HPDE6-E6E7 (cell line): ENCODE results near the gene LEP.

Source experiments
- DNase-seq: peaks from one replicate; pipeline ENCODE4 v3.0.0; 2011; ENCODE audit warnings: missing footprints; ENCODE audit errors: extremely low spot score

LEP gene

DNA sequence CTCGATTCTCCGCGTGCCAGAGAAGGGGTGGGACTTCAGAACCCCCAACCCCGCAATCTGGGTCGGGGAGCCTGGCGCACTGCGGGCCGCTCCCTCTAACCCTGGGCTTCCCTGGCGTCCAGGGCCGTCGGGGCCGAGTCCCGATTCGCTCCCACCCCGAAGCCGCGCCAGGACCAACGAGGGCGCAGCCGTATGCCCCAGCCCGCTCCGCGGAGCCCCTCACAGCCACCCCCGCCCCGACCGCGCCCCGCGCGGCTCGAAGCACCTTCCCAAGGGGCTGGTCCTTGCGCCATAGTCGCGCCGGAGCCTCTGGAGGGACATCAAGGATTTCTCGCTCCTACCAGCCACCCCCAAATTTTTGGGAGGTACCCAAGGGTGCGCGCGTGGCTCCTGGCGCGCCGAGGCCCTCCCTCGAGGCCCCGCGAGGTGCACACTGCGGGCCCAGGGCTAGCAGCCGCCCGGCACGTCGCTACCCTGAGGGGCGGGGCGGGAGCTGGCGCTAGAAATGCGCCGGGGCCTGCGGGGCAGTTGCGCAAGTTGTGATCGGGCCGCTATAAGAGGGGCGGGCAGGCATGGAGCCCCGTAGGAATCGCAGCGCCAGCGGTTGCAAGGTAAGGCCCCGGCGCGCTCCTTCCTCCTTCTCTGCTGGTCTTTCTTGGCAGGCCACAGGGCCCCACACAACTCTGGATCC, at the start of gene LEP:
Gene LEP, plus strand, starts transcription at position 583 of the 691 bp plus-strand sequence. CDS start 10,741 bp downstream, outside the sequence.
- DNase-seq: no peak

DNA sequence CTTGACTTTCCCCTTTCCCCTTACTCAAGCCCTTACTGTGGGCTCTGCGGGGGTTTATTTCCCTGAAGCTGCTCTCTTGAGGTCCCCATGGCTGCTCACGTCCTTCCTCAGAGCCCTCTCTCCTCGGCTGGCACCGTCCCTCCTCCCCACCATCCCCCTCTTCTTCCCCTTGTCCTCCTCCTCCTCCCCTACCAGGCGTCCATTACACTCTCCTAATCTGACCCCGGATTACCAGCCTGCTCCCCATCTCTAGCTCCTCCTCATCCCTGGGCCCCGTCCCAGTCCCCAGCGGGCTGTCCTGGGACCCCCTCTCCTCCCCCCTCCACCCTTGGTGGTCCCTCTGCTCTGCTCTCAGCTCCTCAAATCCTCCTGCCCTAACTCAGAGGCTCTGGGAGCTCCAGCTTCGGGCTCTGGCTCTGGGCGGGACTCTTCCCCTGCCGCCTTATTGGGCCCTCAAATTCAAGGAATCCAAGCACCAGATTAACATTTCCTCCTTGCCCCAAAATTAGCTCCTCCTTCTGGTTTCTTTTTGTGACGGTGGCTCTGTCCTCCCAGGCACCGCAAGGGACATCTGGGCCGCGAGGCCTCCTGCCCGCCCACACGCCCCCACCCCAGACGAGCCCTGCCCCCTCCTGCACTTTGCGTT, 48.5 kb upstream of the LEP start:
- no peak for DNase-seq

DNA sequence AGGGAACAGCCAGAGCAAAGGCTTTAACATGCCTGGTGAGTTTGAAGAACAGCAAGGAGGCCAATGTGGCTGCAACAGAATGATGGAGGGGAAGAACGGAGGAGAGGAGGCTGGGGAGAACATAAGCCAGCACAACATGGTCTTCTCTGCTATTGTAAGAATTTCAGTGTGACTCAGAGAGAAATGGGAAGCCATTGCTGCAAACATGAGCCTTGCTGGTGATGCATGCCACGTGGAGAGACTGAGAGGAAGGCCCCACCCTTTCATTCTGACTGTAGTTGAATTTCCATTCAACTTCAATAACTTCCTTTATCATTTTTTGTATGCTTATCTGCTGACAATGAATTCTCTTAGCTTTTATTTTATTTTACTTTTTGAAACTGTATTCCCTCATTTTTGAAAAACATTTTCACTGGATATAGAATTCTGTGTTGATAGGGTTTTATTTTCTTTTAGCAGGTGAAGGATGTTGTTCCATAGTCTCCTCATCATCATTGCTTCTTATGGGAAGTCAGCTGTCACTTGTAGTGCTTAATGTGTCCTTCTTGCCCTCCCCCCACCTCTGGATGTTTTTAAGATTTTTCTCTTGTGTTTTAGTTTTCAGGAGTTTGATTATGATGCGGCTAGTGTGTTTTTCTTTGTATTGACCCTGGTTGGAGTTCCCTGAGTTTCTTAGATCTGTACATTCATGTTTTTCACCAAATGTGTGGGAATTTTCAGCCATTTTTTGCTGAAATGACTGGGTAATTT, 46.4 kb upstream of the LEP start:
- no peak for DNase-seq

DNA sequence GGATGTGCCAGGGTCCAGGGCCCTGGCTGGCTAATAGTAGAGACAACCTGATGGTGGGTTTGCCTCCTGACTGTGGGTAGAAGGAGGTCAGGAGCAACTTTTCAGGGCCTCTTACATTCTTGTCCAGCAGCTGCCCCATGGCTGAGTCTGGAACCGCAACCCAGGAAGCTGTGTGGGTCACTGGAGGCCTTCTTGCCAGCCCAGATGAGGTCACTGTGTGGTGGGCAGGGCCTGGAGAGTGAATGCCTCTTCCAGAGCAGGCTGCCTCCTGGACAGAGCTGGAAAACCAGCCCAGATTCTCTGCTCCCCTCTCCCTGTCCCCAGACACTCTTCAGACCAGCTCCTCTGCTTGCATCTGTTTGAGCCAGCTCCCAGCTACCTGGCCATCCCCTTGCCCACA, 43.5 kb upstream of the LEP start:
- DNase-seq: no peak

DNA sequence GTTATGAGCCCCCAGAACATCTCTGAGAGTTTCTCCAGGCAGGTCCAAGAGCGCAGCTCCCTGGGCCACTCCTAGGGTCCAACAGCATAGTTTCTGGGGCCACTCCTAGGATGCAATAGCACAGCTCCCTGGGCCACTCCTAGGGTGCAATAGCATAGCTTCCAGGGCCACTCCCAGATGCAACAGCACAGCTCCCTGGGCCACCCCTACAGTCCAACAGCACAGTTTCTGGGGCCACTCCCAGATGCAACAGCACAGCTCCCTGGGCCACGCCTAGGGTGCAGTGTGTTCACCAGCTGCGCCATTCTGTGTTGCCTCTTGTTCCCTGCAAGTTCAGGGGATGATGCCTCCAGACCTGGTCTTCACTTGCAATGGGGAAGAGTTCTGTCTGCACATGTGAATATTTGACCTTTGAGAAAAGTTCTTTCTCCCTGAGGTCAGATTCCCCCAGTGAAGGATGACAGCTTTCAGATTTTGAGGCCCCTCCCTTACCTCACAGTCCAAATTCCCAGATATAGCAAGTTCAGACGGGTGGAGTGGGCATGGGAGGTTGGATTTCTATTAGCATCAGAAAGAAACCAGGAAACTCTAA, 43.0 kb upstream of the LEP start:
- no peak for DNase-seq

DNA sequence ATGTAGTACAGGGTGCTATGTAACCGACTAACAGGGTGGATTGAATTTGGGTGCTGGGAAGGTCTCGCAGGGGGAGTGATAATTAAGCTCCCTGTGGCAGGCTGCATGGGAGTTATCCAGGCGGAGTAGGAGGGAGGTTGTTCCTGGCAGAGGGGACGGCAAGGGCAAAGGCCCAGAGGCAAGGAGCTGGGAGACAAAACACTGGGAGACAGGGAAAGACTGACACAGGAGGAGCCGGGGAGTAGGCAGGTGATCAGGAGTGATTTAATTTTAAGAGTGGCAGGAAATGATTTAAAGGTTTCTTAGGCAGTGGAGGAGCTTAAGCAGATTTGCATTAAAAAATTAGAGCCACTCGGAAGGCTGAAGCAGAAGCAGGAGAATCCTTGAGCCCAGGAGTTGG, 40.7 kb upstream of the LEP start:
- no peak for DNase-seq

DNA sequence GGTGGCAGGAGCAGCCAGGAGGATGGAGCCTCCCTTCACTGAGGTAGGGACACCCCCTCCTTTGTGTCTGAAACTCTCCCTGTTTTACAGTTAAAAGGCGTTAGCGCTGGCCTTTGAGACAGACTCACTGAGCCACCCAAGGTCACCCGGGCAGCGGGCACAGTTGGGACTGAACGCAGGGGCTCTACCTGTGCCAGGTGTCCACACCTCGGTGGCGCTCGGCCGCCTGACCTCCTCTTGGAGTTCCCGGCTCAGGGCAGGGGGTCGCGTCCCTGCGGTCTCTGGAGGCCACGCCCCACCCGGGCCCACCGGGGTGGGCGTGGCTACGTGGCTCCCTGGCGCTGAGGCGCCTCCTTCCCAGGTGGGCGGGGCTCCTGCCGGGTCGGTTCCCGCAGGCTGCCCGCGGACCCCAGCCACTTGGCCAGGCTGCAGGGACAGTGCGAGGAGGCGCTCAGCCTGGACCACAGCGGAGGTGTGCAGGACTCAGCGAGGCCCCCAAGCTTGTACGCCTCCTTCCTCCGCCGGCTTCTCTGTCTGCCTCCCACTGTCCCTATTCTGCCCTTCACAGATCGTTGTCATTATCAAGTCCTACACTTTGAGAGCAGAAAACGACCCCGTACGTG, 39.9 kb upstream of the LEP start:
- no peak for DNase-seq

DNA sequence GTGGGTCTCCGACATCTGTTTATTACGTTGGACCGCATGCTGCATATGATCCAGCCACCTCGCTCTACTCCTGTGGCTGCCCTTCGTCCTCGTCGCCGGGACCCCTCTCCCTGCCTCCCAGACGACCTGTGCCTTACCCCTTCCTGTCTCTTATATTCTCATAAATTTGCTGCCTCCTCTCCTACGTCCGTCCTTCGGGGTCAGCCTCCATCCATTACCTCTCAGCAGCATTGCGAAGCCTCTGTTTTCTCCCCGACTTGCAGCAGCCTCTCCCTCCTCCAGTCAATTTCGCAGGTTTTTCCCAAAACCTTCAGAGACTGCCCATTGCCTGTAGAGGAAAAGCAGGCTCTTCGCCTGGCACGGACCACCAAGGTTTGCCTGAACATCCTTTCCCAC, 39.4 kb upstream of the LEP start:
- DNase-seq: no peak

DNA sequence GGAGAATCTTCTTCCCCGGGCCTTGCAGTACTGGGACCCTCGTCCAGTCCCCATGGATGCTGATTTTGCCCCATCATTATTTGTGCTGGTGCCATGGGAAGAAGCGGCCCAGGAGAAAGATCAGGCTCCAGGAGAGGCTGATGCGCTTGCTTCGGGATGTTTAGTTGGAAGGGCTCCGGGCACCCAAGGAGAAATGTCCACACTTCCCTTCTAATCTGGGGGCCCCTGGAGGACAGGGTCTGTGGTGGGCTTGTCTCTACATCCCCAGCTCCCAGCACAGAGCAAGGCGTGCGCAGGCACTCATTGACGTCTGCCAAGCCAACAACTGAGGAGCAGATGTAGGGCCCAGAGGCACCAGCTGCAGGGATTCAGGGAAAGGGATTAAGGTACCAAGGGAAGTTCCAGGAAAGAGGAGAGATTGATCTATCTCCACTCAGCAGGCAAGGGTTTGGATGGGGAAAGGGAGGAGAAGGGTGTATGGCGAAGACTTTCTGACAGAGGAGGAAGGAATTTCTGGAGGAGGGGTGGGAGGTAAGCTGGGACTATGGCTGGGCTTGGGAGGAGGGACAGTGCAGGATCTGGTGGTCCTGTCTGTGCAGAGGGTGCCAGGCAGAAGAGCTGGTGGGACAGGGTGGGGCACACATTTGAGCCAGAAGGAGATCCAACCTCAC, 38.7 kb upstream of the LEP start:
- no peak for DNase-seq

DNA sequence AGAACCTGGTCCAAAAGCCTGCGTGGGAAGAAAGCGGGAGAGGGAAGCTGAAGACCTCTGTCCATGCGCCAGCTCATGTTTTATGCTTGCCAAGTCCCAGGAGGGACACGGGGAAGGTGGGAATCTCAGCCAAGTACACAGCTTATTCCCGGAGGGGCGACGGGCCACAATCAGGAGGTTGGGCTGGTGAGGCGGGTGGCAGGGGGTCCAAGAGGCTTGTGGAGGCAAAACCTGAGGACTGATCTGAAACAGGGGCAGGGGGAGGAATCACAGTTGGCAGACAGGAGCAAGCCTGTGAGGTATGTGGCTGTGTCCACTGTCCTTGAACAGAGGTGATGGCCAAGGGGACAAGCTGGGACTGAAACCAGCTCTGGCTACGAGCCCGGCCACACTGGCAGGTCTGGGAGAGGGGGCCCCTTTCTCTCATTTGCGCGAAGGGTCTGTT, 38.0 kb upstream of the LEP start:
- no peak for DNase-seq

DNA sequence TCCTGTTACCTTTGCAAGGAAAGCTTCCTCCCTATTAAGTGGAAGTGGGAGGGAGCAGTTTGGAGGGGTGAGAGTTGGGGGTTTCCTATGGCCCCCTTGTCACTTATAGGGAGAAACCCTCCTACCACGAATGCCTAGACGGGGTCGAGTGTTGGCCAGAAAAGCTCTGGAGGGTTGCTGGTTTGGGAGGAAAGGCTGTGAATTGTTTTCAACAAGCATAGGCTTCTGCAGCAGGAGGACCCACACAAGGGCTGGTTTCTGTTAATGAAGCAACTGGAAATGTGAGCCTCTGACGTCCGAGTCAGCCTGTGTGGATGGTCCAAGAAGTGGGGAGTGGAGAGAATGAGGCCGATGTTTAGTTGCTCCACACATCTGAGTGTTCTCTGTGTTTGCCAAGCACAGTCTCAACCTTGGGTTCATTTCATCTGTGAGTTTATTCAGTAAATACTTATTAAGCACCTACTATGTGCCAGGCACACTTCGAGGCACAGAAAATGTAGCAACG, 37.3 kb upstream of the LEP start:
- DNase-seq: no peak

DNA sequence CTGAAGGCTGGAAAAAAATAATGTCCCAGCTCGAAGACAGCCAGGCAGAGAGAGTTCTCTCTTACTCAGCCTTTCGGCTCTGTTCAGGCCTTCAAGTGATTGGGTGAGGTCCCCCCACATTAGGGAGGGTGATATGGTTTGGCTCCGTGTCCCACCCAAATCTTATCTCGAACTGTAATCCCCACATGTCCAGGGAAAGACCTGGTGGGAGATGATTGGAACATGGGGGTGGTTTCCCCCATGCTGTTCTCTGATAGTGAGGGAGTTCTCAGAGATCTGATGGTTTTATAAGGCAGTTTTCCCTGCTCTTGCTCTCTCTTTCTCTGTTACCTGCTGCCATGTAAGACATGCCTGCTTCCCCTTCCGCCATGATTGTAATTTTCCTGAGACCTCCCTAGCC, 36.6 kb upstream of the LEP start:
- DNase-seq: no peak

DNA sequence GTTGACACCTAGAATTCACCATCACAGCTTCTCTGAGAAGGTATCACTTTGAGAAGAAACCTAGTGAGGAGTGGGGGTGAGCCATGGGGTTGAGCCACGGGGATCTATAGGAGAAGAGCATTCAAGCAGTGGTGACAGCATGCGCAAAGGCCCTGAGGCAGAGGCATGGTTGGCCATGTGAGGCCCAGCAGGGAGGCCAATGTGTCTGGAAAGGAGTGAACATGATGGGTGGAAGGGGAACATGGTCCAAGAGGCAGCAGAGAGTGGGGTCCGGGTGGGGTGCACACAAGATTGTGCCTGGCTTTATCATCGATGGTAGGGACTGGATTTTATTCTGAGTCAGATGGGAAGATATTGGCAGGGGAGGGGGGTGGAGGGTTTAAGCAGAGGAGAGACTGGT, 36.0 kb upstream of the LEP start:
- no peak for DNase-seq

DNA sequence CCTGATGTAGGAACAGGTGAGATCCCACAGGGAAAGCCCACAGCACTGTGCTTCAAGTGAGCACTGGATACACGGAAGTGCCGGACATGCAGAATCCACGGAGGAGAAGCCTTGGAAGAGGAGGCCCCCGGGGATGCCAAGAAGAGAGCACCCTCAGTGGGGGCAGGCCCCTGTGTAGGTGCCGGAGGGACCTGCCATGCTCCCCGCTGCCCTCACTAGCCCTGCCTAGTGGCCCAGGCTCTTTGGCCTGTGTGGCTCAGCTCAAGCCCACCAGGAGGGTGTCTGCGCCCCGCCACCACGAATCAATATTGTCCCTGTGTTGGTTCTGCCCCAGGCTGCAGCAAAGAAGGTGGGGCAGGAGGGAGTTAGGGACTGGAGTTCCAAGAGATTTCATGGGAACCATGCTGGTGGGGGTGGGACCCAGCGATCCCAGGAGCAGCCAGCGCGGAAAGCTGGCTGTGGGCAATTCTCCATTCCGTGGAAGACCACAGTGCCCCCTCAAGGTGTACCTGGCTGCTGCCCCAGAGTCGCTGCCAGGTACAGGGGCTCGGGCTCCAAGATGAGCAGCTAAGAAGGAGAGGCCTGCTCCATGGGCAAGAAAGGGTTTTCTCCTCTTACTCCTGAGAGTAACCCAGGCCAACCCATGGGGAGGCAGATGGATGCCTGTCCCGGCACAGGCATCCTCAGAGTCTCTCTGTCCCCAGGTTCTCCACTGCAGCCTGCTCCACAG, 34.9 kb upstream of the LEP start:
- DNase-seq: no peak

DNA sequence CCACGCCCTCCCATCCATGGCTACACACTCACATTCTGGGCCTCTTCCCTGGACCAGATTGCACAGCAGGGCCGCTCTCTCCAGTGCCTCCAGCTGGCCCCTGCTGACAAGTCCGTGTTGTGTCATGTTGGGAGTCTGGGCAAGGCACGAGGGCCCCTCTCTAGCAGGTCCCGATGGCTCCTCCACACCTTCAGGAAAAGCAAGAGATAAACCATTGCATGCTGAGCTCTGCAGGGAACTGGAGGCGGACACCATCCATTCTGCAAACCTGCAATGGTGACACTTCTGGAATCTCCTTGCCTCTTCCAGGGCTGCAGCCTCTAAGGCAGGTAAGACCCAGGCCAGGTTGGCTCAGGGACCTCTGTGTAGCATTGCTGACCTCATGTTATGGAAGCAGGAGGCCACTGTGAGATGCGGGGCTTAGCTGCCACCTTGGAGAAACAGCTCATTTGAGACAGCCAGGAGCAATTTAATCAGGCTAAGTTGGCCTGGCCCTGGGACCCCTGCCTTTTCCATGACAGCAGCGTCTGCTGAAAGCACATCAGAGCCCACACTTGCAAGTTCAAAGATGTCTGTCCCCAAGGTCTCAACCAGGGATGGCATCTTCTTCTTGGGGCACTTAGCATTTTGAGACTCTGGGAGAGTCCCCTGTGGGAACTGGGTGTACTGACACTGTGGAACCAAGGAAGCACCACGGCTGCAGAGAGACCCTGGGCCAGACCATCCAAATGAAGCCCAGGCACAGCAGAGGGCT, 34.2 kb upstream of the LEP start:
- no peak for DNase-seq

DNA sequence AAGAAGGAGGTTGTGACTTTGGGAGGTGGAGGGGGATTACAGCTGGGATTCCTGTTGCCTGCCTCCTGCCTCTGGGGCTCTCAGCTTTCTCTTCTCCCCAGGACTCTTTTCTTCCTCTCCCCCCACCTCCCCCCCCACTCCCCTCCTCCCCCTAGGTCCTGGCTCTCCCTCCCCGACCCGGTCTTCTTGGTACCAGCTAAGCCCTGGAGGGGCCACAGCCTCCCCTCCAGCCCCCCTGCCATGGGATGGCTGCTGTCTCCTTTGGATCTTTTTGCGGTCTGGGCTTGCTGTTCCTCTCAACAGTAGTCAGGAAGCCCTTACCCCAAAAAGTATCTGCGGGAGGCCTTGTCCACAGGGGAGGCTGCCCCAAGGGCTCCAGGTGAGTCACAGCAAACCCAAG, 33.5 kb upstream of the LEP start:
- DNase-seq: no peak

DNA sequence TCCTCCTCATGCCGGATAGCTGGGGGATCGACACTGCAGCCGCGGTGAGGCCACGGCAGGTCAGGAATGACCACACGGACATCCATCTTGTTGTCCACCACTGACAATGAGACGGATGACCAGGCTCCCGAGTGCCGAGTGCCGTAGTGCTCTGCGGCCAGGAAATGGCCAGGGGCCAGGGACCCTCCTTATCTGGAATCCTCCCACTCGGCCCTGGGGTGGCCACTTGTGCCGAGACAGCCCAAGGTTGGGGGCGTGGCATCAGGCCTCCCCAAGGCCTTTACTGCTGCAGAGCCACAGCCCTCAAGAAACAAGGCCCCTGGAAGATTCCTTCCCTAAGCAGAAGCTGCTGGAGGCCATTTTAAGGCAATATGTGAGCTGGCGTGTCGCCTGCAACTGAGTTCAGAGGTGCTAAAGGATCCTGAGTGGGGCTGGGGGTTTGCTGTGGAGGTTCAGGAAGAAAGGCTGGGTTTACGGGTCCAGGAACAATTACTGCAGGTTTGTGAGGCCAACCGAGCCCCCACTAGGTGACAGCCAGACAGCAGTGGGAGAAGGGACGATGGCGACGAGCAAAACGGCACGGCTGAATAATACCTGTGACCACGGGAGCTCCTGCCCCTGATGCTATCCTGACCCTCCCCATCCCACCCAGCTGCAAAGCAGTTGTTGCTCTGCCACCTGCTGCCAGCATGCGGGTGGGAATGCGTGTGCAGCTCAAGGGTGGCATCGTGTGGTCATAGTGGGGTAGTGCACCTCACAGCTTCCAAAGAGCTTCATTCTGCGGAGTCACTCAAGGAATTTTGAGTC, 31.6 kb upstream of the LEP start:
- DNase-seq: peak; percentile 80

DNA sequence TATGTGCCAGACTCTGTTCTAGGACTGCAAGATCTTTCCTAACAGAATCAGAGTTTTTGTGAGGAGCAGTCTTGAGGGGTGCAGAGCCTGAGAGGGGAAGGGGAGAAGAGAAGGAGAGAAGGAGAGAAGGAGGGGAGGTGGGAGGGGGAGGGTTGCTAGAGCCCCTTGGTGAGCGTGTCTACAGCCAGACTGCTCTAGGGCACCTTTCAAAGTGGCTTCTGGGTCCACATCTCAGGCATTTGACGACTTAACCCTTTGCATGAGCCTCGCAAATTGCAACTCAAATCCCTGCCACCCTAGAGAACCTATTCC, 31.1 kb upstream of the LEP start:
- no peak for DNase-seq
